WTC11 (cell line): Measurements from ENCODE around the gene LDLRAD4. TPM values are rescaled to one million over a fixed set of nuclear protein-coding genes. Genes with fewer than 3 reads are reported as not detected.

Experiments
- ATAC-seq: fragments of 200-7000 bp; cut with Tn5 transposase; 2 replicates; pipeline ENCODE4 v1.10.0; 2021; ENCODE audit warnings: mild to moderate bottlenecking, moderate library complexity
- CTCF ChIA-PET: fragments of 300-600 bp; sonication (Branson Sonifier 250); formaldehyde crosslinking; loops from one replicate; lab custom pipeline; 2021; ENCODE audit warnings: antibody characterized with exemption; lab: Charles Lee
- POLR2A ChIA-PET: fragments of 350-600 bp; sonication (Branson Sonifier 250); formaldehyde crosslinking; loops from one replicate; lab custom pipeline; 2021; ENCODE audit warnings: antibody characterized with exemption; lab: Charles Lee
- DNase-seq: peaks from one replicate; pipeline ENCODE4 v3.0.0; 2021; ENCODE audit warnings: low spot score
- H3K27ac Mint-ChIP-seq: 2 replicates; pipeline ENCODE4 v1.8.0; 2021; ENCODE audit warnings: mixed read lengths
- H3K27me3 Mint-ChIP-seq: 2 replicates; pipeline ENCODE4 v1.8.0; 2021; ENCODE audit warnings: low read depth, mild to moderate bottlenecking, moderate library complexity, mixed read lengths
- H3K36me3 Mint-ChIP-seq: 2 replicates; pipeline ENCODE4 v1.8.0; 2021; ENCODE audit warnings: mixed read lengths
- H3K4me1 Mint-ChIP-seq: 2 replicates; pipeline ENCODE4 v1.8.0; 2022; ENCODE audit warnings: mixed read lengths
- H3K4me3 Mint-ChIP-seq: 2 replicates; pipeline ENCODE4 v1.8.0; 2021; ENCODE audit warnings: mild to moderate bottlenecking, moderate library complexity, mixed read lengths
- H3K9me3 Mint-ChIP-seq: 2 replicates; pipeline ENCODE4 v1.8.0; 2021; ENCODE audit warnings: mixed read lengths
- AR ChIP-seq: fragments of 250-450 bp; sonication (Bioruptor Pico); IDR thresholded peaks from 2 replicates; pipeline ENCODE4 v1.9.0; 2021; ENCODE audit warnings: mild to moderate bottlenecking
- ATF3 ChIP-seq: sonication (generic); formaldehyde crosslinking; conservative IDR thresholded peaks from 2 replicates; pipeline ENCODE4 v1.8.1; 2022; ENCODE audit warnings: mild to moderate bottlenecking, missing genetic modification reagents
- CDX4 ChIP-seq: fragments of 250-450 bp; sonication (Bioruptor Pico); IDR thresholded peaks from 2 replicates; pipeline ENCODE4 v1.9.0; 2021; ENCODE audit warnings: moderate library complexity, mild to moderate bottlenecking, inconsistent platforms, borderline replicate concordance
- E2F5 ChIP-seq: sonication (generic); formaldehyde crosslinking; IDR thresholded peaks from 2 replicates; pipeline ENCODE4 v1.8.1; 2022; ENCODE audit warnings: mild to moderate bottlenecking, moderate library complexity, missing genetic modification reagents
- ELF4 ChIP-seq: sonication (generic); formaldehyde crosslinking; IDR thresholded peaks from 2 replicates; pipeline ENCODE4 v1.8.1; 2022; ENCODE audit warnings: low read depth, mild to moderate bottlenecking, moderate library complexity, missing genetic modification reagents
- FOXJ3 ChIP-seq: sonication (generic); formaldehyde crosslinking; IDR thresholded peaks from 2 replicates; pipeline ENCODE4 v1.9.0; 2021; ENCODE audit warnings: missing genetic modification reagents, mild to moderate bottlenecking, borderline replicate concordance
- GRHL2 ChIP-seq: fragments of 250-450 bp; sonication (Bioruptor Pico); IDR thresholded peaks from 2 replicates; pipeline ENCODE4 v1.8.0; 2022; ENCODE audit warnings: mild to moderate bottlenecking, moderate library complexity; ENCODE audit not compliant: insufficient replicate concordance, severe bottlenecking
- HMGXB4 ChIP-seq: sonication (generic); formaldehyde crosslinking; IDR thresholded peaks from 2 replicates; pipeline ENCODE4 v1.8.1; 2023; ENCODE audit warnings: mild to moderate bottlenecking, moderate library complexity, missing genetic modification reagents
- IRF1 ChIP-seq: sonication (generic); formaldehyde crosslinking; IDR thresholded peaks from 2 replicates; pipeline ENCODE4 v1.8.0; 2023; ENCODE audit warnings: missing genetic modification reagents
- JUN ChIP-seq: sonication (generic); formaldehyde crosslinking; IDR thresholded peaks from 2 replicates; pipeline ENCODE4 v1.8.0; 2023; ENCODE audit warnings: mild to moderate bottlenecking, missing genetic modification reagents
- NFATC4 ChIP-seq: fragments of 250-450 bp; sonication (Bioruptor Pico); IDR thresholded peaks from 2 replicates; pipeline ENCODE4 v1.9.0; 2021; ENCODE audit warnings: mild to moderate bottlenecking
- TCF7 ChIP-seq: sonication (generic); formaldehyde crosslinking; IDR thresholded peaks from 2 replicates; pipeline ENCODE4 v1.8.0; 2022; ENCODE audit warnings: mild to moderate bottlenecking, low read depth, missing genetic modification reagents, moderate library complexity
- TEAD1 ChIP-seq: sonication (generic); formaldehyde crosslinking; IDR thresholded peaks from 2 replicates; pipeline ENCODE4 v1.8.0; 2022; ENCODE audit warnings: mild to moderate bottlenecking, missing genetic modification reagents
- TP53 ChIP-seq: sonication (generic); formaldehyde crosslinking; IDR thresholded peaks from 2 replicates; pipeline ENCODE4 v1.8.1; 2023; ENCODE audit warnings: mild to moderate bottlenecking, missing genetic modification reagents
- ZBTB21 ChIP-seq: sonication (generic); formaldehyde crosslinking; IDR thresholded peaks from 2 replicates; pipeline ENCODE4 v1.8.1; 2023; ENCODE audit warnings: mild to moderate bottlenecking, missing genetic modification reagents, borderline replicate concordance
- ZNF232 ChIP-seq: sonication (generic); formaldehyde crosslinking; IDR thresholded peaks from 2 replicates; pipeline ENCODE4 v1.8.0; 2022; ENCODE audit warnings: mild to moderate bottlenecking, missing genetic modification reagents
- ZNF425 ChIP-seq: fragments of 250-450 bp; sonication (Bioruptor Pico); conservative IDR thresholded peaks from 2 replicates; pipeline ENCODE4 v1.9.0; 2021; ENCODE audit warnings: mild to moderate bottlenecking
- total RNA-seq: library from RNA; stranded (reverse); gene quantifications from 3 replicates; pipeline ENCODE4 v1.2.3, GENCODE V29; 2021

The LDLRAD4 gene
- total RNA-seq, 1 experiment from 2014 or later: 6.2 TPM

GRCh38 chr18:13548966-13549879 is 330.7 kb downstream of the LDLRAD4 start (continued):
- TF ChIP-seq ATF3 (CRISPR knock-in tag): no peak

- H3K27ac Mint-ChIP-seq: no peak overlapping the region
- H3K4me1 Mint-ChIP-seq: no peaks in the 10 kb centered on the region
- no peaks in the 10 kb centered on the region for H3K36me3 Mint-ChIP-seq
- ChIA-PET POLR2A (no interaction called here), CTCF (interaction anchor here (0.8 to 1.2 kb wide), 2 partner anchors 9 to 263 kb away, joined by 3 to 4 read pairs; no protein-coding TSS in a partner anchor)
- H3K27me3 Mint-ChIP-seq: no peaks in the 10 kb centered on the region
- H3K4me3 Mint-ChIP-seq: no peak overlapping the region
- peaks cover 4% of the 10 kb centered on the region; the same call in 1 of the 2 replicates for H3K9me3 Mint-ChIP-seq
- TF ChIP-seq GRHL2 (no peak), JUN (CRISPR knock-in tag) (no peak), ELF4 (CRISPR knock-in tag) (no peak), ZNF232 (no peak), IRF1 (CRISPR knock-in tag) (no peak), FOXJ3 (CRISPR knock-in tag) (no peak), AR (CRISPR knock-in tag) (no peak), TEAD1 (CRISPR knock-in tag) (no peak), E2F5 (CRISPR knock-in tag) (no peak)
- DNase-seq (no peak), ATAC-seq (no peak)
Measured at GRCh38 chr18:13549880-13550232, 331.3 kb downstream of the LDLRAD4 start.

- peaks cover 4% of the 10 kb centered on the region; the same call in 1 of the 2 replicates for H3K9me3 Mint-ChIP-seq
Measured at GRCh38 chr18:13550418-13551304, 332.1 kb downstream of the LDLRAD4 start.

More at GRCh38 chr18:13550418-13551304, 332.1 kb downstream of the LDLRAD4 start:
- DNase-seq: no peak
- Mint-ChIP-seq H3K27ac (no peak overlapping the region), H3K4me3 (no peak overlapping the region), H3K27me3 (no peaks in the 10 kb centered on the region)
- POLR2A ChIA-PET: no interaction called here
- no peak for TF ChIP-seq HMGXB4 (CRISPR knock-in tag)
- TF ChIP-seq CDX4 (CRISPR knock-in tag): no peak
- TF ChIP-seq ZBTB21 (CRISPR knock-in tag): no peak
- TF ChIP-seq TCF7: no peak
- TF ChIP-seq TP53 (CRISPR knock-in tag): no peak
- no peak for TF ChIP-seq ZNF425
- no peak for TF ChIP-seq NFATC4
- TF ChIP-seq, all 79 proteins: peak for 0
- CTCF ChIA-PET: interaction anchor here (1.0 to 1.2 kb wide), 2 partner anchors 8 to 391 kb away, joined by 3 to 4 read pairs; no protein-coding TSS in a partner anchor
- Mint-ChIP-seq H3K36me3 (no peaks in the 10 kb centered on the region), H3K4me1 (no peaks in the 10 kb centered on the region)
- ATAC-seq: no peak
